Panc1 (cell line): ENCODE measurements around the gene SYT1.

Experiments used
- POLR2AphosphoS5 ChIP-seq: IDR thresholded peaks from 2 replicates; pipeline ENCODE4 v1.6.1; 2012; ENCODE audit warnings: mild to moderate bottlenecking, low read depth, low read length, moderate library complexity
- TF ChIP-seq, protein P1 (sequence below): fragments of 450-650 bp; IDR thresholded peaks from 2 replicates; pipeline ENCODE4 v1.5.1; 2017; ENCODE audit warnings: mild to moderate bottlenecking
- TF ChIP-seq, protein P2 (sequence below), 2 experiments: IDR thresholded peaks; 2 replicates each; pipeline ENCODE4 v1.6.1; 2011 to 2012; ENCODE audit warnings: low read depth in 2 of 2, control low read depth in 1 of 2, low read length in 1 of 2, mild to moderate bottlenecking in 1 of 2, moderate library complexity in 1 of 2; ENCODE audit not compliant: insufficient read depth in 1 of 2

DNA sequence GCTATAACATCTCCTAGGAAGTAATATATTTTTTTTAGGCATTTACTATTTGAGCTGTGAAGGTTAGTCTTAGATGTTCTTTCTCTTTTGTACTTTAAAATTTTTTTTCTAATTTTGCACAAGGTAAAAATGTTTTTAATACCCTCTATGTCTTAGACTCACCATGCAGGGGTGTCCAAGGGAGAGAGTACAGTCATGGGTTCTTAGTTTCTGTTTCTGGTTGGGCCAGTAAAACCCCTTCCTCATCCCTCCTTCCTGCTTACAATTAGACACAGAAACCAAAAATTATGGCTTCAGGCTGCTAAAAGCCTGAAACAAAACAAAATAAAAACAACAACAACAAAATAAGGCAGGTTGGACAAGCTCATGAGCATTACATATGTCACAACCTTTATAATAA is 193.0 kb downstream of the SYT1 start:
- TF ChIP-seq, protein P1, sequence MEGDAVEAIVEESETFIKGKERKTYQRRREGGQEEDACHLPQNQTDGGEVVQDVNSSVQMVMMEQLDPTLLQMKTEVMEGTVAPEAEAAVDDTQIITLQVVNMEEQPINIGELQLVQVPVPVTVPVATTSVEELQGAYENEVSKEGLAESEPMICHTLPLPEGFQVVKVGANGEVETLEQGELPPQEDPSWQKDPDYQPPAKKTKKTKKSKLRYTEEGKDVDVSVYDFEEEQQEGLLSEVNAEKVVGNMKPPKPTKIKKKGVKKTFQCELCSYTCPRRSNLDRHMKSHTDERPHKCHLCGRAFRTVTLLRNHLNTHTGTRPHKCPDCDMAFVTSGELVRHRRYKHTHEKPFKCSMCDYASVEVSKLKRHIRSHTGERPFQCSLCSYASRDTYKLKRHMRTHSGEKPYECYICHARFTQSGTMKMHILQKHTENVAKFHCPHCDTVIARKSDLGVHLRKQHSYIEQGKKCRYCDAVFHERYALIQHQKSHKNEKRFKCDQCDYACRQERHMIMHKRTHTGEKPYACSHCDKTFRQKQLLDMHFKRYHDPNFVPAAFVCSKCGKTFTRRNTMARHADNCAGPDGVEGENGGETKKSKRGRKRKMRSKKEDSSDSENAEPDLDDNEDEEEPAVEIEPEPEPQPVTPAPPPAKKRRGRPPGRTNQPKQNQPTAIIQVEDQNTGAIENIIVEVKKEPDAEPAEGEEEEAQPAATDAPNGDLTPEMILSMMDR = no peak
- TF ChIP-seq, protein P2, sequence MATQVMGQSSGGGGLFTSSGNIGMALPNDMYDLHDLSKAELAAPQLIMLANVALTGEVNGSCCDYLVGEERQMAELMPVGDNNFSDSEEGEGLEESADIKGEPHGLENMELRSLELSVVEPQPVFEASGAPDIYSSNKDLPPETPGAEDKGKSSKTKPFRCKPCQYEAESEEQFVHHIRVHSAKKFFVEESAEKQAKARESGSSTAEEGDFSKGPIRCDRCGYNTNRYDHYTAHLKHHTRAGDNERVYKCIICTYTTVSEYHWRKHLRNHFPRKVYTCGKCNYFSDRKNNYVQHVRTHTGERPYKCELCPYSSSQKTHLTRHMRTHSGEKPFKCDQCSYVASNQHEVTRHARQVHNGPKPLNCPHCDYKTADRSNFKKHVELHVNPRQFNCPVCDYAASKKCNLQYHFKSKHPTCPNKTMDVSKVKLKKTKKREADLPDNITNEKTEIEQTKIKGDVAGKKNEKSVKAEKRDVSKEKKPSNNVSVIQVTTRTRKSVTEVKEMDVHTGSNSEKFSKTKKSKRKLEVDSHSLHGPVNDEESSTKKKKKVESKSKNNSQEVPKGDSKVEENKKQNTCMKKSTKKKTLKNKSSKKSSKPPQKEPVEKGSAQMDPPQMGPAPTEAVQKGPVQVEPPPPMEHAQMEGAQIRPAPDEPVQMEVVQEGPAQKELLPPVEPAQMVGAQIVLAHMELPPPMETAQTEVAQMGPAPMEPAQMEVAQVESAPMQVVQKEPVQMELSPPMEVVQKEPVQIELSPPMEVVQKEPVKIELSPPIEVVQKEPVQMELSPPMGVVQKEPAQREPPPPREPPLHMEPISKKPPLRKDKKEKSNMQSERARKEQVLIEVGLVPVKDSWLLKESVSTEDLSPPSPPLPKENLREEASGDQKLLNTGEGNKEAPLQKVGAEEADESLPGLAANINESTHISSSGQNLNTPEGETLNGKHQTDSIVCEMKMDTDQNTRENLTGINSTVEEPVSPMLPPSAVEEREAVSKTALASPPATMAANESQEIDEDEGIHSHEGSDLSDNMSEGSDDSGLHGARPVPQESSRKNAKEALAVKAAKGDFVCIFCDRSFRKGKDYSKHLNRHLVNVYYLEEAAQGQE (IDR thresholded peaks at IDR 0.05; ENCODE audit: insufficient read depth in 1 of 2, low read depth in 2 of 2, low read length in 1 of 2) = no peak
- TF ChIP-seq POLR2AphosphoS5 = no peak
